ENCODE data around the gene PPP1R37. TPM values are rescaled to one million over a fixed set of nuclear protein-coding genes. Genes with fewer than 3 reads are reported as not detected.

PPP1R37 gene
- total and polyA plus RNA-seq, 2 experiments from 2014 or later: 14.0 to 30.8 TPM

DNA sequence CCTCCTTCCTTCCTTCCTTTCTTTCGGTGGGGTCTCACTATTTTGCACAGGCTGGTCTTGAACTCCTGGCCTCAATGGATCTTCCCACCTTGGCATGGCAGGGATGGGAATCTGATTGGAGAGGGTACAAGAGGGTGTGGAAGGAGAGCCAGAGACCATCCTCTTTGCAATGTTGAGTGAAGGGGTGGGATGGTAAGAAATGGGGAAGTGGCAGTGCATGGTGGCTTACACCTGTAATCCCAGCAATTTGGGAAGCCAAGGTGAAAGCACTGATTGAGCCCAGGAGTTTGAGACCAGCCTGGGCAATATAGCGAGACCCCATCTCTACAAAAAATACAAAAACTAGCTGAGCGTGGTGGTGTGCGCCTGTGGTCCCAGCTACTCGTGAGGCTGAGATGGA is 91.1 kb downstream of the PPP1R37 start:
- no peaks in the 10 kb centered on the region for H3K9me2 ChIP-seq (replicated peaks; ENCODE audit: insufficient read depth)
- no peak overlapping the region for H3K27ac ChIP-seq
- no peaks in the 10 kb centered on the region for H3K9me3 ChIP-seq (ENCODE audit: low read depth)
- no peaks in the 10 kb centered on the region for H3K36me3 ChIP-seq (replicated peaks; ENCODE audit: insufficient read depth, low read depth)
- peaks cover 32% of the 10 kb centered on the region for H3K79me2 ChIP-seq
- H3K27me3 ChIP-seq: no peaks in the 10 kb centered on the region
- H2AFZ ChIP-seq: no peak overlapping the region
- no peak overlapping the region for H3K4me2 ChIP-seq
- H4K20me1 ChIP-seq (ENCODE audit: insufficient read depth, poor library complexity, severe bottlenecking): no peaks in the 10 kb centered on the region
- DNase-seq (ENCODE audit: low spot score): no peak
- no peak overlapping the region for H3K4me3 ChIP-seq
- WGBS (ENCODE audit: low lambda C conversion rate, missing lambda C conversion rate): 93% methylated on average over 5 of the region's 5 CpGs
- H3K4me1 ChIP-seq (ENCODE audit: insufficient read depth): peaks cover 3% of the 10 kb centered on the region
- TF ChIP-seq, protein P1, sequence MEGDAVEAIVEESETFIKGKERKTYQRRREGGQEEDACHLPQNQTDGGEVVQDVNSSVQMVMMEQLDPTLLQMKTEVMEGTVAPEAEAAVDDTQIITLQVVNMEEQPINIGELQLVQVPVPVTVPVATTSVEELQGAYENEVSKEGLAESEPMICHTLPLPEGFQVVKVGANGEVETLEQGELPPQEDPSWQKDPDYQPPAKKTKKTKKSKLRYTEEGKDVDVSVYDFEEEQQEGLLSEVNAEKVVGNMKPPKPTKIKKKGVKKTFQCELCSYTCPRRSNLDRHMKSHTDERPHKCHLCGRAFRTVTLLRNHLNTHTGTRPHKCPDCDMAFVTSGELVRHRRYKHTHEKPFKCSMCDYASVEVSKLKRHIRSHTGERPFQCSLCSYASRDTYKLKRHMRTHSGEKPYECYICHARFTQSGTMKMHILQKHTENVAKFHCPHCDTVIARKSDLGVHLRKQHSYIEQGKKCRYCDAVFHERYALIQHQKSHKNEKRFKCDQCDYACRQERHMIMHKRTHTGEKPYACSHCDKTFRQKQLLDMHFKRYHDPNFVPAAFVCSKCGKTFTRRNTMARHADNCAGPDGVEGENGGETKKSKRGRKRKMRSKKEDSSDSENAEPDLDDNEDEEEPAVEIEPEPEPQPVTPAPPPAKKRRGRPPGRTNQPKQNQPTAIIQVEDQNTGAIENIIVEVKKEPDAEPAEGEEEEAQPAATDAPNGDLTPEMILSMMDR (IDR thresholded peaks at IDR 0.05; ENCODE audit: poor library complexity): no peak
- TF ChIP-seq EZH2 (IDR thresholded peaks at IDR 0.05; ENCODE audit: borderline replicate concordance): no peak

DNA sequence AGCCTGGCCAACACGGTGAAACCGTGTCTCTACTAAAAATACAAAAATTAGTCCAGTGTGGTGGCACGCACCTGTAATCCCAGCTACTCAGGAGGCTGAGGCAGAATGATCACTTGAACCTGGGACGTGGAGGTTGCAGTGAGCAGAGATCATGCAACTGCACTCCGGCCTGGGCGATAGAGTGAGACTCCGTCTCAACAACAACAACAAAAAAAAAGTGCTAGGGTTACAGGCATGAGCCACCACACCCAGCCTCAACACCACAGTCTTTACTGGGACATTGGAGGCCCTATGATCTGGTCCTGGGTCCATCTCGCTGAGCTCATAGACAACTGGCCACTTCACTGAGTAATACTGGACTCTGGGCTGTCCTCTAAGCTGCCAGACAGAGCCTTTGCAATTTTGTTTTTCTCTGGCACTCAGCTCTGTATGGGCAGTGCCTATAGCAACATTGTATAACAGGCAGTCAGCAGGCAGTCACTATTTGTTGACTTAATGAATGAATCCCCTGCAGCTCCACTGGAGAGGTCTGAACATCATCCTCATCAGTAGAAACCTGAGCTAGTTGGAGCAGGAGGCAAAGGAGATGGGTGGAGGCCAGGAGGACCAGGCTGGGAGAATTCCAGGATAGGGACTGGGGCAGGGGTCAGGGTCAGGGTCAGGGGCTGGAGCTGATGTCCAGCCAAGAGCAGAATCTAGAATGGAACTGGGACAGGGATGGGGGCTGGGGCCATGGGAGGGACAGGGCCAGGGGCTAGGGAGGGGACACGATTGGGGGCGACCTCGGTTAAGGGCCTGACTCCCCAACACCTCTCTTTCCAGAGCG is 93.7 kb downstream of the PPP1R37 start:
- Histone ChIP-seq H3K27me3 (no peaks in the 10 kb centered on the region), H3K27ac (no peak overlapping the region), H3K36me3 (replicated peaks; ENCODE audit: insufficient read depth, low read depth) (no peaks in the 10 kb centered on the region), H3K9me3 (ENCODE audit: low read depth) (no peaks in the 10 kb centered on the region), H3K4me2 (no peak overlapping the region), H4K20me1 (ENCODE audit: insufficient read depth, poor library complexity, severe bottlenecking) (no peaks in the 10 kb centered on the region), H3K79me2 (peaks cover 10% of the 10 kb centered on the region), H2AFZ (no peak overlapping the region), H3K9me2 (replicated peaks; ENCODE audit: insufficient read depth) (no peaks in the 10 kb centered on the region), H3K4me1 (ENCODE audit: insufficient read depth) (no peaks in the 10 kb centered on the region), H3K4me3 (no peak overlapping the region)
- no peak for DNase-seq (ENCODE audit: low spot score)
- TF ChIP-seq, protein P1 (IDR thresholded peaks at IDR 0.05; ENCODE audit: poor library complexity): no peak
- no peak for TF ChIP-seq EZH2phosphoT487 (IDR thresholded peaks at IDR 0.05; ENCODE audit: low read depth, severe bottlenecking, unreplicated experiment)
- no peak for TF ChIP-seq EZH2 (IDR thresholded peaks at IDR 0.05; ENCODE audit: borderline replicate concordance)
- 89% methylated on average over 12 of the region's 12 CpGs for WGBS (ENCODE audit: low lambda C conversion rate, missing lambda C conversion rate)

DNA sequence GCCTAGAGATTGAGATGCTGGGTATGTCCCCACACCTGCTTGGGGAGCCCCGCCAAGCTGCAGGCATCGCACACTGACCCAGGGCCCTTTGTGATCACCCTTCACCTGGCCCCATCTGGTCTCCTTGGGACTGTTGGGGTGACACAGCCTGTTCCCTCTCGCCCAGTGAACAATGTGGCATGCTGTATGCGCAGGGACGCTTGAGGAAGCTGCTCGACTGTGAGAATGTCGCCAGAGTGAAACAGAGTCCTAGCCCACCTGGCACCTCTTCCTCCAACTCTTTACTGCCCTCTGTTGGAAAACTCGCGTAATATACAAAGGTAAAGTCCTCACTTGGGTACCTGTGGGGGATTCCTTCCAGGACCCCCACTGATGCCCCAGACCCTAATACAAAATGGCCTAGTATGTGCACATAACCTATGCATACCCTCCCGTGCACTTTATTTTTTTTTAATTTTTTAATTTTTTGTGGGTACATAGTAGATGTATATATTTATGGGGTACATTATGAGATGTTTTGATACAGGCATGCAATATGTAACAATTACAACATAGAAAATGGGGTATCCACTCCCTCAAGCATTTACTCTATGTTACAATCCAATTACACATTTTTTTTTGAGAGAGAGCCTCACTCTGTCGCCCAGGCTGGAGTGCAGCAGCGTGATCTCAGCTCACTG is 94.6 kb downstream of the PPP1R37 start:
- no peaks in the 10 kb centered on the region for H3K4me1 ChIP-seq (ENCODE audit: insufficient read depth)
- TF ChIP-seq, protein P1 (IDR thresholded peaks at IDR 0.05; ENCODE audit: poor library complexity): peak; percentile 51
- TF ChIP-seq EZH2 (IDR thresholded peaks at IDR 0.05; ENCODE audit: borderline replicate concordance) (no peak), EZH2phosphoT487 (IDR thresholded peaks at IDR 0.05; ENCODE audit: low read depth, severe bottlenecking, unreplicated experiment) (no peak)
- H3K4me3 ChIP-seq: no peak overlapping the region
- no peaks in the 10 kb centered on the region for H3K36me3 ChIP-seq (replicated peaks; ENCODE audit: insufficient read depth, low read depth)
- no peak overlapping the region for H2AFZ ChIP-seq
- 42% methylated on average over 12 of the region's 12 CpGs for WGBS (ENCODE audit: low lambda C conversion rate, missing lambda C conversion rate)
- H3K4me2 ChIP-seq: no peak overlapping the region
- peaks cover 2% of the 10 kb centered on the region for H3K79me2 ChIP-seq
- no peaks in the 10 kb centered on the region for H3K9me3 ChIP-seq (ENCODE audit: low read depth)
- no peaks in the 10 kb centered on the region for H4K20me1 ChIP-seq (ENCODE audit: insufficient read depth, poor library complexity, severe bottlenecking)
- no peak overlapping the region for H3K27ac ChIP-seq
- peak; percentile 61 for DNase-seq (ENCODE audit: low spot score)
- no peaks in the 10 kb centered on the region for H3K27me3 ChIP-seq
- H3K9me2 ChIP-seq (replicated peaks; ENCODE audit: insufficient read depth): no peaks in the 10 kb centered on the region
